Measurements from ENCODE around the gene ST6GAL2. TPM values are rescaled to one million over a fixed set of nuclear protein-coding genes. Genes with fewer than 3 reads are reported as not detected.

ST6GAL2 gene
- total RNA-seq, 2 donors from 2014 or later, result 7.8 to 17.9 TPM

DNA sequence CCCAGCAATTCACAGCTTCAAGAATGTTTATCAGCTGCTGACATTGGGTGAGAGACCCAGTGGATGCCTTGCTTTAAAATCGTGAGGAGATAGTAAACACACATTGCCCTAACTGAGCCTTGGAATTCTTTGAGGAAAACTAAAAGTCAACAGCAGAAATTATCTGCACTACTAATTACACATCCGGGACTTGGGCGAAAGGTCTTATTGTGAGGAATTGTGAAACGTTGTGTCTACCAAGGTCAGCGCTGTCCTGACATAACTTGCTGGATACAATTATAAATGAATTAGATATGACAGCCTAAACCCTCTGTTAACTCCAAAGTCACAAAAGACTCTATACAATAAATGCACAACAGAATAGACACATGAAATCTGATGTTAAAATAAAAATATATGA is 121.4 kb downstream of the ST6GAL2 start:
- Histone ChIP-seq H3K36me3 (ENCODE audit: control insufficient read depth, insufficient read depth, low read length) (no peaks in the 10 kb centered on the region), H3K9ac (ENCODE audit: extremely low read depth, low read length, poor library complexity, severe bottlenecking) (no peak overlapping the region), H3K4me3 (ENCODE audit: low read length) (peak overlapping the region; percentile 61), H3K27me3 (ENCODE audit: control insufficient read depth, insufficient read depth, low read length, poor library complexity, severe bottlenecking) (no peaks in the 10 kb centered on the region), H3K9me3 (ENCODE audit: control insufficient read depth, low read length) (peaks cover 84% of the 10 kb centered on the region), H3K27ac (ENCODE audit: low read depth, low read length) (no peak overlapping the region), H3K4me1 (ENCODE audit: control insufficient read depth, insufficient read depth, low read length) (peaks cover 11% of the 10 kb centered on the region)
- H3K4me1 Mint-ChIP-seq, result peaks cover 2% of the 10 kb centered on the region
- 83 to 100% methylated on average over 5 of the region's 5 CpGs for WGBS, 2 experiments (ENCODE audit: insufficient coverage in 1 of 2, insufficient read length in 1 of 2)
- no peak overlapping the region for H3K27ac Mint-ChIP-seq
- DNase-seq, result no peak
- peaks cover 60% of the 10 kb centered on the region for H3K9me3 Mint-ChIP-seq
- no peak overlapping the region for H3K4me3 Mint-ChIP-seq
- H3K27me3 Mint-ChIP-seq (ENCODE audit: insufficient read depth), result no peaks in the 10 kb centered on the region
- peaks cover 10% of the 10 kb centered on the region for H3K36me3 Mint-ChIP-seq (ENCODE audit: low read depth)
- TF ChIP-seq, protein P1, sequence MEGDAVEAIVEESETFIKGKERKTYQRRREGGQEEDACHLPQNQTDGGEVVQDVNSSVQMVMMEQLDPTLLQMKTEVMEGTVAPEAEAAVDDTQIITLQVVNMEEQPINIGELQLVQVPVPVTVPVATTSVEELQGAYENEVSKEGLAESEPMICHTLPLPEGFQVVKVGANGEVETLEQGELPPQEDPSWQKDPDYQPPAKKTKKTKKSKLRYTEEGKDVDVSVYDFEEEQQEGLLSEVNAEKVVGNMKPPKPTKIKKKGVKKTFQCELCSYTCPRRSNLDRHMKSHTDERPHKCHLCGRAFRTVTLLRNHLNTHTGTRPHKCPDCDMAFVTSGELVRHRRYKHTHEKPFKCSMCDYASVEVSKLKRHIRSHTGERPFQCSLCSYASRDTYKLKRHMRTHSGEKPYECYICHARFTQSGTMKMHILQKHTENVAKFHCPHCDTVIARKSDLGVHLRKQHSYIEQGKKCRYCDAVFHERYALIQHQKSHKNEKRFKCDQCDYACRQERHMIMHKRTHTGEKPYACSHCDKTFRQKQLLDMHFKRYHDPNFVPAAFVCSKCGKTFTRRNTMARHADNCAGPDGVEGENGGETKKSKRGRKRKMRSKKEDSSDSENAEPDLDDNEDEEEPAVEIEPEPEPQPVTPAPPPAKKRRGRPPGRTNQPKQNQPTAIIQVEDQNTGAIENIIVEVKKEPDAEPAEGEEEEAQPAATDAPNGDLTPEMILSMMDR (conservative IDR thresholded peaks at IDR 0.05), result no peak

DNA sequence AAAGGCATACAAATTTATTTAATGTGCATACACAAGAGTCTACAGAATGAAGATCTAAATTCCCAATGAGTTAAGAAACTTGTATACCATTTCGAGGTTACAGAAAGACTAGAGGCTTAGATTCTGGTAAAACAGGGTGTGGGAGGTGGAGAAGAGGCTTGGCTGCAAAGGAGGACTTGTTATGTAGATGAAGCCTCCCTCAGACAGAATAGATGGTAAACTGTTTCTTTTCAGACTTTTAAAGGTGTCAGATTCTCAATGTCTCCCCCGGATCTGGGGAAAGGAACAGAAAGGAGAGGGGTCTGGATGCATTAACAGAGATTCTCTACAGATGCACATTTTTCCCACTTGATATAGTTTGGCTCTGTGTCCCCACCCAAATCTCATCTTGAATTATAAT is 126.0 kb downstream of the ST6GAL2 start:
- no peak overlapping the region for H3K27ac Mint-ChIP-seq

DNA sequence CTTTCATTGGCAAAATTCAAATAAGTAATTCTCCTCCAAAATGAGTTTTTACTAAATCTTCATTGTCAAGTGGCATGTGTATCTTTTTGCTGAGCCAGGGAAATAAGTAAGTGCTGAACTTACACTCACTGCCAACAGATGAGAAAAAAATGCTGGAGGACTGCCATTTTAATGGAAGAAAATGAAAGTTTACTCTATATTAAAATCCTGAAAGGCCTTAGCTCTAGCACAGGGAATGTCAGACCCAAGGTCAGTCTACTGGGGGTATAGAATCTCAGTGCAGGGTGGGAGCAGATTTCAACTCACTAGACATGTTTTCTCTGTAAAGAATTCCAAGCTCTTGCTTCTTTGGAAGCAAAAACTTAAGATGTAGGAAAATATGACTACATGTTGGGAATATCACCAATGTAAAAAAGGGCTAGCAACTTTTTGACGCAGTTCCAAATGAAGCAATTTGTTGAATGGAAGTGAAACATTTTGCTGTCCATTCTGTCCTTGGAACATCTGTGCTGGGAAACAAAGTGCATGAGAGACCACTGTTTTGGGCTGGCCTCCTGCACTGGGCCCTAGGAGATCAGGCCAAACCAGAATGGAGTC is 127.0 kb downstream of the ST6GAL2 start:
- H3K36me3 ChIP-seq (ENCODE audit: control insufficient read depth, insufficient read depth, low read length), result no peaks in the 10 kb centered on the region
- no peaks in the 10 kb centered on the region for H3K27me3 ChIP-seq (ENCODE audit: control insufficient read depth, insufficient read depth, low read length, poor library complexity, severe bottlenecking)
- H3K36me3 Mint-ChIP-seq (ENCODE audit: low read depth), result peaks cover 6% of the 10 kb centered on the region
- peaks cover 62% of the 10 kb centered on the region for H3K9me3 ChIP-seq (ENCODE audit: control insufficient read depth, low read length)
- no peak for DNase-seq
- TF ChIP-seq, protein P1 (conservative IDR thresholded peaks at IDR 0.05), result no peak
- peaks cover 45% of the 10 kb centered on the region for H3K9me3 Mint-ChIP-seq
- WGBS, 2 experiments (ENCODE audit: insufficient coverage in 1 of 2, insufficient read length in 1 of 2), result 97 to 100% methylated on average over 1 of the region's 1 CpG
- no peak overlapping the region for H3K27ac Mint-ChIP-seq
- no peak overlapping the region for H3K9ac ChIP-seq (ENCODE audit: extremely low read depth, low read length, poor library complexity, severe bottlenecking)
- peak overlapping the region; percentile 68 for H3K4me3 ChIP-seq (ENCODE audit: low read length)
- peaks cover 16% of the 10 kb centered on the region for H3K4me1 ChIP-seq (ENCODE audit: control insufficient read depth, insufficient read depth, low read length)
- no peaks in the 10 kb centered on the region for H3K27me3 Mint-ChIP-seq (ENCODE audit: insufficient read depth)
- H3K4me1 Mint-ChIP-seq, result peaks cover 12% of the 10 kb centered on the region
- H3K27ac ChIP-seq (ENCODE audit: low read depth, low read length), result no peak overlapping the region
- H3K4me3 Mint-ChIP-seq, result no peak overlapping the region

More for the DNA sequence above, 126.0 kb downstream of the ST6GAL2 start:
- no peaks in the 10 kb centered on the region for H3K36me3 ChIP-seq (ENCODE audit: control insufficient read depth, insufficient read depth, low read length)
- no peak overlapping the region for H3K9ac ChIP-seq (ENCODE audit: extremely low read depth, low read length, poor library complexity, severe bottlenecking)
- peak overlapping the region; percentile 68 for H3K4me3 ChIP-seq (ENCODE audit: low read length)
- H3K9me3 ChIP-seq (ENCODE audit: control insufficient read depth, low read length), result peaks cover 71% of the 10 kb centered on the region
- no peak for DNase-seq
- TF ChIP-seq, protein P1 (conservative IDR thresholded peaks at IDR 0.05), result no peak
- no peak overlapping the region for H3K27ac ChIP-seq (ENCODE audit: low read depth, low read length)
- no peak overlapping the region for H3K4me3 Mint-ChIP-seq
- 78% methylated on average over 2 of the region's 2 CpGs; no CpG with 5 or more reads in 1 of the 2 experiments for WGBS, 2 experiments (ENCODE audit: insufficient coverage in 1 of 2, insufficient read length in 1 of 2)
- H3K36me3 Mint-ChIP-seq (ENCODE audit: low read depth), result peaks cover 6% of the 10 kb centered on the region
- H3K9me3 Mint-ChIP-seq, result peaks cover 53% of the 10 kb centered on the region
- H3K27me3 ChIP-seq (ENCODE audit: control insufficient read depth, insufficient read depth, low read length, poor library complexity, severe bottlenecking), result no peaks in the 10 kb centered on the region
- H3K4me1 ChIP-seq (ENCODE audit: control insufficient read depth, insufficient read depth, low read length), result peaks cover 19% of the 10 kb centered on the region
- peaks cover 12% of the 10 kb centered on the region for H3K4me1 Mint-ChIP-seq
- no peaks in the 10 kb centered on the region for H3K27me3 Mint-ChIP-seq (ENCODE audit: insufficient read depth)
